ENCODE results near the gene HSFX2.
A peak's percentile ranks its signal among the peaks of the same experiment; 100 is the strongest.
"Not testable (repeated sequence)": the region's sequence is repeated elsewhere in the genome, so short reads cannot be mapped to it uniquely, and the experiment has no call there.

The HSFX2 gene, protein sequence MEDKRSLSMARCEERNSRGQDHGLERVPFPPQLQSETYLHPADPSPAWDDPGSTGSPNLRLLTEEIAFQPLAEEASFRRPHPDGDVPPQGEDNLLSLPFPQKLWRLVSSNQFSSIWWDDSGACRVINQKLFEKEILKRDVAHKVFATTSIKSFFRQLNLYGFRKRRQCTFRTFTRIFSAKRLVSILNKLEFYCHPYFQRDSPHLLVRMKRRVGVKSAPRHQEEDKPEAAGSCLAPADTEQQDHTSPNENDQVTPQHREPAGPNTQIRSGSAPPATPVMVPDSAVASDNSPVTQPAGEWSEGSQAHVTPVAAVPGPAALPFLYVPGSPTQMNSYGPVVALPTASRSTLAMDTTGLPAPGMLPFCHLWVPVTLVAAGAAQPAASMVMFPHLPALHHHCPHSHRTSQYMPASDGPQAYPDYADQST

DNA sequence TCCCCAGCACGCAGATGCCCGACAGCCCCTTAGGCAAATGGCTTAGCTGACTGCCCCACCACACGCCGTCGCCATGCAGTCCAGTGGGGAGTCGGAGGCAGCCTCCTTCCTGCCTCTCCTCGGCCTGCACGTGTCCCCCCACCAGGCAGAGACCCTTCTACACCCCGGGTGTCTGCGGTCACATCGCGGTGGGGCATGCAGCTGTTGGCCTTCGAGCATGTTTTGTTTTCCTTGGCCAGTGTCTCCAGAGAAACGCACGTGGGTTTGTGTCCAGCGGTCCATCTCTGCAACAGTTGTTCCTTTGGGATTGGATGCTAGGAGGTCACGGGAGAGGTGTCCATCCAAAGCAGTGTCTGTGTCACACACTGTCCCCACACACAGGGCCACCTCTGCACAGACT lies at the start of gene HSFX2:
HSFX2 (minus strand) TSS at position 101 of the 400 bp plus-strand sequence. CDS start 614 bp downstream, outside the sequence.
- ATAC-seq = not testable (repeated sequence)

DNA sequence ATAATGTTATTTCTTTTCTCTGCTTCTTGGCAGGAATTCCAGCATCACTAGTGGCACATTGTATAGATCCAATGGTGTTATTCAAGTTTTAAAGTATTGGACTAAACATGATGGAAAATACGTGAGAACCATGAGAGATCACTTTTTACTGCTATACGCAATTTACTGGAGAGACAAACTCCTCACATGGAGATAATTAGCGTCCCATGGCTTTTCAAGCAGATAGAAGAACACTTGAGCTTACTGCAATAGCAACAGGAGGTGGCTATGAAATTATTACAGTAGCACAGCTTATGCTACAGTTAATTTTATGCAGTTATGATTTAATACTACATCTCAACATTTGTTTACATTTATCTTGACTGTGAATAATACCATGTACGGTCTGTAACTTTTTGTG lies 48.4 kb upstream of the HSFX2 start:
- no peak for DNase-seq
- H3K4me1 Mint-ChIP-seq = peaks cover 8% of the 10 kb centered on the region
- H3K9me3 Mint-ChIP-seq = no peaks in the 10 kb centered on the region
- ATAC-seq = no peak
- H3K4me3 Mint-ChIP-seq = no peak overlapping the region
- no peaks in the 10 kb centered on the region for H3K27me3 Mint-ChIP-seq
- H3K27ac Mint-ChIP-seq = no peak overlapping the region

More for the DNA sequence above, at the start of gene HSFX2:
- H3K9me3 Mint-ChIP-seq, H3K27ac Mint-ChIP-seq, H3K4me3 Mint-ChIP-seq, H3K4me1 Mint-ChIP-seq, DNase-seq, H3K27me3 Mint-ChIP-seq: not testable (repeated sequence)

DNA sequence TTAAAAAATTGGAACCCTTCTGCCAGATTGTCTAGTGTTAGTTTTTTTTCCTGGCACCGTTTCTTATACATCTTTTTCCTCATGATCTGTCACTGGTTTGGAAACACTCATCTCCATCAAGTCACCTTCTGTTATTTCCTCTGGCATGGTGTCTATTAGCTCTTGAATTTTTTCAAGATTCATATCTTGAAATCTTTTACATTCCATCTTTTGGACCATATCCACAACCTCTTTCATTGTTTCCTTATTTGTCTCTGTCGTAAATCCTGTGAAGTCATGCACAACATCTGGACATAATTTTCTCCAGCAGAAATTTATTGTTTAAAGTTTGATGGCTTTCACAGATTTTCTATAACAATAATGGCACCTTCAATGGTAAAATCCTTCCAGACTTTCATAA lies 46.7 kb upstream of the HSFX2 start:
- ATAC-seq = no peak
- Mint-ChIP-seq H3K27me3 (no peaks in the 10 kb centered on the region), H3K9me3 (no peaks in the 10 kb centered on the region), H3K4me3 (no peak overlapping the region), H3K27ac (no peak overlapping the region), H3K4me1 (peaks cover 8% of the 10 kb centered on the region)
- DNase-seq = no peak

DNA sequence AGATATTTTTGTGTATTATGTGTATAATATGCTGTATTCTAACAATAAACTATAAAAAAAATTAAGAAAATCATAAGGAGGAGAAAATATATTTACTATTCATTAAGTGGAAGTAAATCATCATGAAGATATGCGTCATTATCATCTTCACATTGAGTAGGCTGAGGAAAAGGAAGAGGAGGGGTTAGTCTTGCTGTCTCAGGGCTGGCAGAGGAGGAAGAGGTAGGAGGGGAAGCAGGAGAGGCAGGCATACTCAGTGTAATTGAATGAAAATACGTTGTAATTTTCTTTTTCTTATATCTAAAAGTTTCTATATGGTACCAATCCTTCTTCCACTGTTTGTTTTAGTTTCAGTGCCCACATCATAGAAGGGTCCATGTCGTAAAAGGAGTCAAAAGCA lies 46.3 kb upstream of the HSFX2 start:
- Mint-ChIP-seq H3K9me3 (no peaks in the 10 kb centered on the region), H3K27ac (peak overlapping the region in 1 of 2 donors; percentile 46), H3K4me1 (peaks cover 8% of the 10 kb centered on the region), H3K4me3 (no peak overlapping the region), H3K27me3 (no peaks in the 10 kb centered on the region)
- no peak for ATAC-seq
- DNase-seq = no peak

DNA sequence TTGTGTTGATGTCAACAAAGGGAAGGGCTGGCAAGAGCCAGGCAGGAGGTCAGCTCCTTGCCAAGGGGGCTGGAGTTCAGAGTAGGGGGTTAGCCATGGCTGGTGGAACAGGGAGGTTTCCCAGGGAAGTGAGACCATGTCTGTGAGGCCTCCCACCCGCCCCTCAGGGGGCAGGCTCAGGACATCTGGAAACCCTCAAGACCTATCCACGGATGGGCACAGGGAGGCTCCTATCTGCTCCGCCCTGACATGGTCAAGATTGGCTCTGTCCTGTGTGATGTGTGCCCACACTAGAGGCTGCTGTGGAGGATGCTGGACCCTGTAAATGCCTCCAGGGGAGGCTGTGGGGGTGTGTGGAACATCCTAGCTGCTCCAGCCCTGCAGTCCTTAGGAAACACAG lies 44.5 kb upstream of the HSFX2 start:
- Mint-ChIP-seq H3K4me3 (no peak overlapping the region), H3K4me1 (peaks cover 8% of the 10 kb centered on the region)

DNA sequence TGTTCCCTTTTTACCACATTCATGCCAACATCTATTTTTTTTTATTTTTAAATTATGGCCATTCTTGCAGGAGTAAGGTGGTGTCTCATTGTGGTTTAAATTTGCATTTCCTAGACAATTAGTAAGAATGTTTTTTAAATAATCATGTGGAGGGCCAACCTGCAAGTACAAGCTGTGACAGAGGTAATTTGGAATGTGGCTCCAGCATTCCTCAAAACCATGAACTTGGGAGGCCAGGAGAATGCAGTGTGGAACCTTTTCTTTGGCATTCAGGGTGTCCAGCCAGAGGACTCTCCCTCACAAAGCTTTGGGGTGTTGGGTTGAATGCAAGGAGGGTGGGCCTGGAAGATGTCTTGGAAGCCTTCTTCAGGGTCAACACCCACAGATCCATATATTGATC lies 43.7 kb upstream of the HSFX2 start:
- ATAC-seq (no peak), DNase-seq (no peak)
- H3K27ac Mint-ChIP-seq = no peak overlapping the region

More for the DNA sequence above, 44.5 kb upstream of the HSFX2 start:
- DNase-seq (no peak), ATAC-seq (no peak)
- Mint-ChIP-seq H3K9me3 (no peaks in the 10 kb centered on the region), H3K27me3 (no peaks in the 10 kb centered on the region), H3K27ac (no peak overlapping the region)

DNA sequence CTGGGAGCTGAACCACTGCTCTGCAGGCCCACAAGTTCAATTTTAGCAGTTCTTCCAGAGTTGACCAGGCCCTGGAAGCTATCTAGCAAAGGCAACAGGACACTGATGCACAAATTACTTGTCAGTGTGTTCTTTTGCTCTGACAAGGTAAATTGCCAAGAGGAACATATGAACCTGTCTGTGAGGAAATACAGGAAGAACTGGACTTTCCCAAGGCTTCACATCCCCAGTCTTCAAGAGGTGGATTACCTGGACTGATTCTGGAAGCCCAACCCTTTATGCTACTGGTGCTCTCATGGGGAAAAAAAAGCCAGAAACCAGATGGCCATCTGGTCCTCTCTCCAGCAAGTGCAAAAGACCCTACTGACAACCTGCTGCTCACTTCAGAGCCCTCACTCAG lies 38.4 kb upstream of the HSFX2 start:
- Mint-ChIP-seq H3K4me1 (peaks cover 28% of the 10 kb centered on the region), H3K27ac (no peak overlapping the region), H3K9me3 (no peaks in the 10 kb centered on the region), H3K4me3 (no peak overlapping the region), H3K27me3 (no peaks in the 10 kb centered on the region)
- no peak for DNase-seq
- no peak for ATAC-seq

More for the DNA sequence above, 43.7 kb upstream of the HSFX2 start:
- Mint-ChIP-seq H3K9me3 (no peaks in the 10 kb centered on the region), H3K27me3 (no peaks in the 10 kb centered on the region), H3K4me1 (peaks cover 8% of the 10 kb centered on the region), H3K4me3 (no peak overlapping the region)

DNA sequence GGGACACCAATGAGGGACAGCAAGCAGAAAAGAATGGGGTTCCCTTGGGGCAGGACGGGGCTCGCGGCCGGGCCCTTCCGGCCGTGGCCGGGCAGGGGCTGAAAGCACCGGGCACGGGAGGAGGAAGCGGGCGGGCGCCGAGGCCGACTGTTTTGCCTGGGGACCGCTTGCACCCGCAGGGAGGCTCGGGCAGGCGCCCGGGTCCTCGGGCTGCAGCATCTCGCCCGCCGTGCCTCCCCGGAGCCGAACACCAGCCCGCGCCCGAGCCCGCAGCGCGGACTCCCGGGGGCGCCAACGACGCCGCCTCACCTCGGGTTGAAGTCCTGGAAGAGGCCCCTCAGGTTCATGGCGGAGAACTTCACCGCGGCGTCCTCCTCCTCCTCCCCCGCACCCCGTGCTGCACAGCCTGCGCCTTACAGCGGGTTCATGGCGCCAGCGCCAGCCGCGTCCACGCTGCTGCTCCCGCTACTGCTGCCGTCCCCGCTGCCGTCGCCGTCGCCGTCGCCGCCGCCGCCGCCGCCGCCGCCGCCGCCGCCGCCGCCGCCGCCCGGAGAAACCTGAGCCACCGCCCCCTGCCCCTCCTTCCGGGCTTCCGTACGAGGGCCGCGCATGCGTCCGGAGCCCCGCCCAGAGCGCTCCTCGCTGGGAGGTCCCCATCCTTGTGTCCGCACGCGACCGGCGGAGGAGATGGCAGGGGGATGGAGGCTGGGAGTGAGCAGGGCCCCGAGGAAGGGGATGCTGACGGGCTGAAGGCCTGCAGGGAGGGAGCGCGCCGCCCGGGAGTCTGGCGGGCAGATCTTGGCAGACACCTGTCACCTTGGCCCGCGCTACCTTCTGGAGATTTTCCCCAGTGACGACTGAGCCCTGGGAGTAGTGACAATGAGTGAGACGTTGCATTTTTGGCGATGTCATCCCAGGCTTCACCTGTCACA lies 36.4 kb upstream of the HSFX2 start, which contains the start of gene TMEM185A:
TMEM185A (minus strand) TSS at position 559 of the 932 bp plus-strand sequence; CDS start at position 347, 212 bp downstream.
- ATAC-seq (peak; percentile 88), DNase-seq (peak; percentile 72 to 77)
- peaks cover 43% of the 10 kb centered on the region for H3K4me1 Mint-ChIP-seq
- no peaks in the 10 kb centered on the region for H3K9me3 Mint-ChIP-seq
- peak within 1 kb of the TSS; percentile 81 to 85 for H3K27ac Mint-ChIP-seq
- H3K4me3 Mint-ChIP-seq = peak within 1 kb of the TSS; percentile 91 to 94
- no peaks in the 10 kb centered on the region for H3K27me3 Mint-ChIP-seq

DNA sequence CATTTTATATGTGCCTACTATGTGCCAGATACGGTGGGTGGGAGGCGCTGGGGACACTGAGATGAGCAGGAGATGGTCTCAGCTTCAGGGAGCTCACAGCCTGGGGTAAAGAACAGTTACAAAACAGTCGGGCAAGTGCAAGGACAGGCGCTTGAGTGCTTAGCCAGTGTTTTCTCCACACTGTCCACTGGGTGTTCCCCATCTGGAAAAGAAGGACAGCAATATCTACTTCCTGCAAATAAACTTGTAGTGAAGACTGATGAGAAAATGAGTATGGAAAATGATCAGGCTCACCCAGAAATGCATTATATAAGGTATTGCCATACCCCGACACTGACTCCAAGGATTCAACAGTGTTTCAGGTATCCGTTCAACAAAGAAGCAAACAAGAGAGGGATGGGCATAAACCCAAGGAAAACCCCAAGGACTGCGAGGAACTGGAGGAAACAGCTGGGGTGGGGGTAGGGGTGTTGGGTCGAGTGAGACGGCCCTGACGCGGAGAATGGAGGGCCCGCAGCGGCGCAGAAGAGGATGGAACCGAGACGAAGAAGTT lies 35.6 kb upstream of the HSFX2 start:
- peak overlapping the region; percentile 91 to 94 for H3K4me3 Mint-ChIP-seq
- H3K27ac Mint-ChIP-seq = peak overlapping the region; percentile 81
- H3K27me3 Mint-ChIP-seq = no peaks in the 10 kb centered on the region
- ATAC-seq (no peak), DNase-seq (no peak)
- H3K4me1 Mint-ChIP-seq = peaks cover 46% of the 10 kb centered on the region
- H3K9me3 Mint-ChIP-seq = no peaks in the 10 kb centered on the region

DNA sequence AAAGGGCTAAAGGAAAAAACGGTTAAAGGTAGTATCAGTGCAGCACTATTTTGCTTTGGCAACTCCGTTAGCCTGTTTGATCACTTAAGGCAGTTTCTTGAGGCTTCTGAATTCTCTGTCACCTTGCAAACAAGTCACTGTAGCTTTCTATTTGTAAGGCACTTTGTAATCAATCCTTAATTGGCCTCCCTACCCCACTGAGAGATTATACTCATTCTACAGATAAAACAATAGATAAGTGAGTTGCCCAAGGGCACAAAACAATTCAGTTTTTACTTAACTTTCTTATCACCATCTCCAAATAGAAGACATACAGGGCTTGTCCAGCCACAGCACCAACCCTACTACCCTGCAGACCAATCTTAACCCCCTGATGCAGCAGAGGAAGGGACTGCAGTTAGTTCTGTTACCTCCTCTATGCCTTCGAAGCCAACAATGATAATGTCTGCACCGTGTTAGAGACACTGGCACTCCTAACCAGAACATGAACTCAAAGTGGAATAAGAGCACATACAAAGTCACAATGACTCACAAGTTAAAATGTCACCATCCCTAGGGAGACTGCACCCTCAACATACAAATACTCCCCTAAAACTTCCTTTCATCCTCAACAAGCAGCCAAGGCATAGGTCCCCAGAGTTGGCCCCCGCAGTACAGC lies 34.7 kb upstream of the HSFX2 start:
- H3K27me3 Mint-ChIP-seq = no peaks in the 10 kb centered on the region
- peaks cover 46% of the 10 kb centered on the region for H3K4me1 Mint-ChIP-seq
- DNase-seq (no peak), ATAC-seq (no peak)
- H3K27ac Mint-ChIP-seq = peak overlapping the region in 1 of 2 donors; percentile 78
- H3K9me3 Mint-ChIP-seq = no peaks in the 10 kb centered on the region
- H3K4me3 Mint-ChIP-seq = peak overlapping the region; percentile 91 to 94

DNA sequence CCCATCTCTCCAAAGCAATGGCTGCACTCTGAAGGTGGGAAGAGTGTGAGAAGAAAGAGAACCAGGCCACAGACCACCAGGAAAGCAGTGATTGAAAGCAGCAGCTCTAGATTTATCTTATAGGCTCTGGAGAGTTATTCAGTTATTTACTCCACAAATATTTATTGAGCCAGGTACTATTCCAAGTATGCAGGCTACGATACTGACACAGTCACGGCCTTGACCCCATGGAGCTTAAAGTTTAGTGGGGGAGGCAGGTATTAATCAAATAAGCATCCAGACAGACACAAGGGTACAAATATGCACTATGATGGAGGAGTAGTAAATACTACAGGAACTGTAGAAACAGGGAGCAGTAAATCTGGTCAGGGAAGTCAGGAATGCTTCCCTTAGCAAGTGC lies 33.7 kb upstream of the HSFX2 start:
- Mint-ChIP-seq H3K27ac (no peak overlapping the region), H3K9me3 (no peaks in the 10 kb centered on the region), H3K4me3 (no peak overlapping the region), H3K4me1 (peaks cover 52% of the 10 kb centered on the region), H3K27me3 (no peaks in the 10 kb centered on the region)
- ATAC-seq (no peak), DNase-seq (no peak)

DNA sequence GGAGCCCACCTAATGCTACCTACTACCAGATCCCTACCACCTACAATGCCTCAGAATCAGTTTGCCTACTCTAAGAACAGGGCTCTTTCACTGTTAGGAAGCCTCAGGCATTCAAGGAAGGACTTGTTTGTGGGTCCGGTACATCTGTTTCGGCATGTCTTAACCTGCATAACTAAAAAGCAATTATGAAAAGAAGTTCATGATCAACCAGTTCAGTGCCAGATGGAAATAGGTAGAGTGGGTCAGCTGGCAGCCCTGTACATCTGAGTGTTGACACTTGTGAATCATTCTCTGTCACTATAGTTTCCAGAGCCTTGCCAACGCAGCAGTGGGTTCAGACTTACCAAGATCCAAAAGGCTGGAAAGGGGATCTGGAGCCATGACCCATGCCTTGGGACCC lies 33.2 kb upstream of the HSFX2 start:
- Mint-ChIP-seq H3K27ac (no peak overlapping the region), H3K4me3 (no peak overlapping the region), H3K9me3 (no peaks in the 10 kb centered on the region), H3K27me3 (no peaks in the 10 kb centered on the region), H3K4me1 (peaks cover 53% of the 10 kb centered on the region)
- ATAC-seq = no peak
- DNase-seq = no peak

DNA sequence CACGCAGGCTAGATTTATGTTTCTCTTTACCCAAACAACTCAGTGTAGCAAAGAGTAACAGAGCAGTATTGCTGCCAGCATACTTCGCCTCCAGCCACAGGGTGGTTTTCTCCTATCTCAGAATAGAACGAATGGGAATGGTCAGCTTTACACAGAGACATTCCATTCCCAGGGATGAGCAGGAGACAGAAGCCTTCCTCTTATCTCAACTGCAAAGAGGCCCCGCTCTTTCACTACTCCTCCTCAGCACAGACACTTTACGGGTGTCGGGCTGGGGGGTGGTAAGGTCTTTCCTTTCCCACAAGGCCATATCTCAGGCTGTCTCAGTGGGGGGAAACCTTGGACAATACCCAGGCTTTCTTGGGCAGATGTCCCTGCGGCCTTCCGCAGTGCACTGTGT lies 31.7 kb upstream of the HSFX2 start:
- not testable (repeated sequence) for H3K27ac Mint-ChIP-seq, H3K4me3 Mint-ChIP-seq, DNase-seq, ATAC-seq, H3K27me3 Mint-ChIP-seq, H3K9me3 Mint-ChIP-seq
- peaks cover 55% of the 10 kb centered on the region for H3K4me1 Mint-ChIP-seq

DNA sequence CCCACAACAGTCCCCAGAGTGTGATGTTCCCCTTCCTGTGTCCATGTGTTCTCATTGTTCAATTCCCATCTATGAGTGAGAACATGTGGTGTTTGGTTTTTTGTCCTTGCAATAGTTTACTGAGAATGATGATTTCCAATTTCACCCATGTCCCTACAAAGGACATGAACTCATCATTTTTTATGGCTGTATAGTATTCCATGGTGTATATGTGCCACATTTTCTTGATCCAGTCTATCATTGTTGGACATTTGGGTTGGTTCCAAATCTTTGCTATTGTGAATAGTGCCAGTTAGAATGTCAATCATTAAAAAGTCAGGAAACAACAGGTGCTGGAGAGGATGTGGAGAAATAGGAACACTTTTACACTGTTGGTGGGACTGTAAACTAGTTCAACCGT lies 24.5 kb upstream of the HSFX2 start:
- peaks cover 16% of the 10 kb centered on the region for H3K4me1 Mint-ChIP-seq
- not testable (repeated sequence) for H3K9me3 Mint-ChIP-seq

DNA sequence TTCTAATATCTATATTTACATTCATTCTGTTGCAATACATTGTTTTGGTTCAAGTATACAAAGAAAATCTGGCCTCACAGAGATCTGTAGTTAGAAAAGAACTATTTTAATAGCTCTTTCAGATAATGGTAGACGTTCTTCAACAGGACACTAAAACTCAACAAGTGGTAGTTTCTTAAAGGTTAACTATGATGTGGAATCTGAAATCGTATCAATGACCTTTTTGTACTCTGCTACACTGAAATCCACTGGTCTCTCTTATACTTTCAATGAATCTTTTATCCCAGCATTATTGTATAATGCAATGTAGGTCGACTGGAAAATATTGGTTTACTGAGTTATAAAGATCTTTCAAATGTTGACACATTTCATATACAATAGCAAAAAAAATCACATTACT lies 23.8 kb upstream of the HSFX2 start:
- no peak for DNase-seq
- ATAC-seq = no peak

More for the DNA sequence above, 24.5 kb upstream of the HSFX2 start:
- not testable (repeated sequence) for DNase-seq, H3K27me3 Mint-ChIP-seq, ATAC-seq, H3K4me3 Mint-ChIP-seq, H3K27ac Mint-ChIP-seq

More for the DNA sequence above, 23.8 kb upstream of the HSFX2 start:
- Mint-ChIP-seq H3K4me3 (no peak overlapping the region), H3K9me3 (no peaks in the 10 kb centered on the region), H3K4me1 (peaks cover 17% of the 10 kb centered on the region), H3K27ac (no peak overlapping the region), H3K27me3 (no peaks in the 10 kb centered on the region)

All from stimulated activated naive CD8-positive, alpha-beta T cell treated with anti-CD3 and anti-CD28 coated beads, Interleukin-15, amount 100 ng/mL, for 72 hours (primary cell).